Measurements from ENCODE around the gene SLC5A3. TPM values are rescaled to one million over a fixed set of nuclear protein-coding genes. Genes with fewer than 3 reads are reported as not detected.

The SLC5A3 gene
- total RNA-seq, 2 donors from 2014 or later: 36.1 to 59.1 TPM

GRCh38 chr21:34075760-34076660 lies 2.6 kb downstream of the SLC5A3 start:
- no peak for ATAC-seq
- no peaks in the 10 kb centered on the region for H3K27me3 Mint-ChIP-seq
- peak overlapping the region; percentile 88 to 92 for H3K27ac Mint-ChIP-seq
- peak overlapping the region; percentile 95 for H3K4me3 Mint-ChIP-seq
- no peak for DNase-seq (ENCODE audit: low spot score)
- H3K36me3 Mint-ChIP-seq: peaks cover 54% of the 10 kb centered on the region
- peaks cover 74 to 77% of the 10 kb centered on the region in 2 donors for H3K4me1 Mint-ChIP-seq (ENCODE audit: low read depth in 2 of 2)
- no peaks in the 10 kb centered on the region for H3K9me3 Mint-ChIP-seq

- peaks cover 55% of the 10 kb centered on the region for H3K36me3 Mint-ChIP-seq
- no peaks in the 10 kb centered on the region for H3K27me3 Mint-ChIP-seq
- no peaks in the 10 kb centered on the region for H3K9me3 Mint-ChIP-seq
- H3K27ac Mint-ChIP-seq: peak overlapping the region; percentile 88 to 92
- H3K4me3 Mint-ChIP-seq: peak overlapping the region; percentile 95
- ATAC-seq: no peak
- peaks cover 74 to 82% of the 10 kb centered on the region in 2 donors for H3K4me1 Mint-ChIP-seq (ENCODE audit: low read depth in 2 of 2)
- no peak for DNase-seq (ENCODE audit: low spot score)
Measured at GRCh38 chr21:34076835-34077234, 3.5 kb downstream of the SLC5A3 start.

GRCh38 chr21:34077888-34078287 lies 4.5 kb downstream of the SLC5A3 start:
- no peaks in the 10 kb centered on the region for H3K9me3 Mint-ChIP-seq
- H3K4me3 Mint-ChIP-seq: peak overlapping the region; percentile 75
- DNase-seq (ENCODE audit: low spot score) (no peak), ATAC-seq (no peak)
- H3K27ac Mint-ChIP-seq: peak overlapping the region; percentile 26 to 44
- no peaks in the 10 kb centered on the region for H3K27me3 Mint-ChIP-seq
- peaks cover 73 to 84% of the 10 kb centered on the region in 2 donors for H3K4me1 Mint-ChIP-seq (ENCODE audit: low read depth in 2 of 2)
- H3K36me3 Mint-ChIP-seq: peaks cover 55% of the 10 kb centered on the region

GRCh38 chr21:34078915-34079314 lies 5.5 kb downstream of the SLC5A3 start:
- H3K36me3 Mint-ChIP-seq: peaks cover 62% of the 10 kb centered on the region
- no peak for ATAC-seq
- no peaks in the 10 kb centered on the region for H3K9me3 Mint-ChIP-seq

GRCh38 chr21:34080710-34081109 lies 7.3 kb downstream of the SLC5A3 start:
- Mint-ChIP-seq H3K27me3 (no peaks in the 10 kb centered on the region), H3K27ac (peak overlapping the region in 1 of 2 donors; percentile 26), H3K9me3 (no peaks in the 10 kb centered on the region), H3K4me3 (peak overlapping the region; percentile 7), H3K36me3 (peaks cover 54% of the 10 kb centered on the region), H3K4me1 (ENCODE audit: low read depth in 2 of 2) (peaks cover 71 to 83% of the 10 kb centered on the region in 2 donors)
- DNase-seq (ENCODE audit: low spot score) (no peak), ATAC-seq (no peak)

More at GRCh38 chr21:34078915-34079314, 5.5 kb downstream of the SLC5A3 start:
- H3K27ac Mint-ChIP-seq: peak overlapping the region; percentile 26 to 44
- H3K4me3 Mint-ChIP-seq: peak overlapping the region; percentile 75
- no peaks in the 10 kb centered on the region for H3K27me3 Mint-ChIP-seq
- no peak for DNase-seq (ENCODE audit: low spot score)
- peaks cover 80 to 91% of the 10 kb centered on the region in 2 donors for H3K4me1 Mint-ChIP-seq (ENCODE audit: low read depth in 2 of 2)

- ATAC-seq (no peak), DNase-seq (ENCODE audit: low spot score) (no peak)
- Mint-ChIP-seq H3K27ac (peak overlapping the region in 1 of 2 donors; percentile 66), H3K27me3 (no peaks in the 10 kb centered on the region), H3K36me3 (peaks cover 40% of the 10 kb centered on the region), H3K9me3 (no peaks in the 10 kb centered on the region), H3K4me1 (ENCODE audit: low read depth in 2 of 2) (peaks cover 53 to 65% of the 10 kb centered on the region in 2 donors), H3K4me3 (no peak overlapping the region)
Measured at GRCh38 chr21:34082769-34083168, 9.4 kb downstream of the SLC5A3 start.

- H3K36me3 Mint-ChIP-seq: peaks cover 34% of the 10 kb centered on the region
- ATAC-seq (no peak), DNase-seq (ENCODE audit: low spot score) (no peak)
- H3K4me3 Mint-ChIP-seq: no peak overlapping the region
- peaks cover 51 to 59% of the 10 kb centered on the region in 2 donors for H3K4me1 Mint-ChIP-seq (ENCODE audit: low read depth in 2 of 2)
- no peaks in the 10 kb centered on the region for H3K27me3 Mint-ChIP-seq
- peak overlapping the region in 1 of 2 donors; percentile 66 for H3K27ac Mint-ChIP-seq
- no peaks in the 10 kb centered on the region for H3K9me3 Mint-ChIP-seq
Measured at GRCh38 chr21:34083357-34083756, 10.0 kb downstream of the SLC5A3 start.

- H3K27ac Mint-ChIP-seq: peak overlapping the region; percentile 28 to 32
- DNase-seq (ENCODE audit: low spot score): no peak
- ATAC-seq: no peak
- no peaks in the 10 kb centered on the region for H3K9me3 Mint-ChIP-seq
- H3K4me1 Mint-ChIP-seq (ENCODE audit: low read depth in 2 of 2): peaks cover 42 to 44% of the 10 kb centered on the region in 2 donors
- no peaks in the 10 kb centered on the region for H3K27me3 Mint-ChIP-seq
- H3K36me3 Mint-ChIP-seq: peaks cover 24% of the 10 kb centered on the region
- no peak overlapping the region for H3K4me3 Mint-ChIP-seq
Measured at GRCh38 chr21:34085129-34085528, 11.8 kb downstream of the SLC5A3 start.

GRCh38 chr21:34086887-34087306 lies 13.5 kb downstream of the SLC5A3 start:
- Mint-ChIP-seq H3K4me1 (ENCODE audit: low read depth in 2 of 2) (peaks cover 35% of the 10 kb centered on the region in 2 donors), H3K36me3 (peaks cover 13% of the 10 kb centered on the region), H3K4me3 (no peak overlapping the region), H3K27ac (no peak overlapping the region), H3K9me3 (no peaks in the 10 kb centered on the region), H3K27me3 (no peaks in the 10 kb centered on the region)
- DNase-seq (ENCODE audit: low spot score) (no peak), ATAC-seq (peak; percentile 75 to 84)

GRCh38 chr21:34088752-34089151 lies 15.4 kb downstream of the SLC5A3 start:
- H3K4me3 Mint-ChIP-seq: no peak overlapping the region
- no peak for DNase-seq (ENCODE audit: low spot score)
- ATAC-seq: no peak
- H3K36me3 Mint-ChIP-seq: peaks cover 6% of the 10 kb centered on the region
- H3K27me3 Mint-ChIP-seq: no peaks in the 10 kb centered on the region
- H3K4me1 Mint-ChIP-seq (ENCODE audit: low read depth in 2 of 2): peaks cover 31 to 32% of the 10 kb centered on the region in 2 donors
- no peak overlapping the region for H3K27ac Mint-ChIP-seq
- no peaks in the 10 kb centered on the region for H3K9me3 Mint-ChIP-seq

- Mint-ChIP-seq H3K27ac (no peak overlapping the region), H3K4me3 (no peak overlapping the region), H3K9me3 (no peaks in the 10 kb centered on the region), H3K4me1 (ENCODE audit: low read depth in 2 of 2) (peaks cover 29 to 31% of the 10 kb centered on the region in 2 donors), H3K27me3 (no peaks in the 10 kb centered on the region), H3K36me3 (peaks cover 8% of the 10 kb centered on the region)
- DNase-seq (ENCODE audit: low spot score): no peak
- ATAC-seq: no peak
Measured at GRCh38 chr21:34091032-34091431, 17.7 kb downstream of the SLC5A3 start.

GRCh38 chr21:34091607-34092006 lies 18.2 kb downstream of the SLC5A3 start:
- no peak overlapping the region for H3K4me3 Mint-ChIP-seq
- peaks cover 30 to 33% of the 10 kb centered on the region in 2 donors for H3K4me1 Mint-ChIP-seq (ENCODE audit: low read depth in 2 of 2)
- H3K27me3 Mint-ChIP-seq: no peaks in the 10 kb centered on the region
- peaks cover 10% of the 10 kb centered on the region for H3K36me3 Mint-ChIP-seq
- ATAC-seq (no peak), DNase-seq (ENCODE audit: low spot score) (no peak)
- no peaks in the 10 kb centered on the region for H3K9me3 Mint-ChIP-seq
- H3K27ac Mint-ChIP-seq: no peak overlapping the region

GRCh38 chr21:34092262-34092921 lies 19.0 kb downstream of the SLC5A3 start:
- no peaks in the 10 kb centered on the region for H3K27me3 Mint-ChIP-seq
- no peak for ATAC-seq
- DNase-seq (ENCODE audit: low spot score): no peak

GRCh38 chr21:34093083-34093482 lies 19.7 kb downstream of the SLC5A3 start:
- Mint-ChIP-seq H3K27me3 (no peaks in the 10 kb centered on the region), H3K9me3 (no peaks in the 10 kb centered on the region), H3K36me3 (peaks cover 17% of the 10 kb centered on the region), H3K4me3 (no peak overlapping the region), H3K4me1 (ENCODE audit: low read depth in 2 of 2) (peaks cover 34 to 42% of the 10 kb centered on the region in 2 donors), H3K27ac (no peak overlapping the region)
- ATAC-seq: no peak
- DNase-seq (ENCODE audit: low spot score): no peak

More at GRCh38 chr21:34092262-34092921, 19.0 kb downstream of the SLC5A3 start:
- Mint-ChIP-seq H3K9me3 (no peaks in the 10 kb centered on the region), H3K4me3 (no peak overlapping the region), H3K4me1 (ENCODE audit: low read depth in 2 of 2) (peaks cover 35 to 41% of the 10 kb centered on the region in 2 donors), H3K27ac (peak overlapping the region in 1 of 2 donors; percentile 40), H3K36me3 (peaks cover 16% of the 10 kb centered on the region)

Data from natural killer cell treated with Interleukin-12 subunit alpha and Interleukin-12 subunit beta and Interleukin-15 and Interleukin-18, amount 100 ng/mL, for 72 hours (primary cell).